Erythroblast (primary cell): ENCODE measurements around the gene TRIM16.
"Not testable (repeated sequence)": the region's sequence is repeated elsewhere in the genome, so short reads cannot be mapped to it uniquely, and the experiment has no call there.

Experiments used
- GATA1 ChIP-seq: IDR thresholded peaks from 2 replicates; pipeline ENCODE4 v1.6.1; 2011; ENCODE audit warnings: low read depth, mild to moderate bottlenecking, control low read depth, low read length, moderate library complexity
- POLR2A ChIP-seq: IDR thresholded peaks from 2 replicates; pipeline ENCODE4 v1.6.1; 2011; ENCODE audit warnings: mild to moderate bottlenecking, low read length

GRCh38 chr17:15613111-15613510 lies 71.0 kb downstream of the TRIM16 start:
- TF ChIP-seq POLR2A, GATA1: not testable (repeated sequence)
